ENCODE measurements around the gene COL9A3. TPM values are rescaled to one million over a fixed set of nuclear protein-coding genes. Genes with fewer than 3 reads are reported as not detected.

COL9A3 gene
- total RNA-seq, 1 donor from 2014 or later: 576 TPM

- DNase-seq (ENCODE audit: low spot score in 2 of 2, unreplicated experiment in 2 of 2): no peak
These were observed 71.0 kb downstream of the COL9A3 start for GRCh38 chr20:62887860-62888239.

GRCh38 chr20:62888406-62888805 lies 71.6 kb downstream of the COL9A3 start:
- no peak for DNase-seq (ENCODE audit: low spot score in 2 of 2, unreplicated experiment in 2 of 2)
- H3K27ac Mint-ChIP-seq: no peak overlapping the region
- no peak for TF ChIP-seq CTCF (IDR thresholded peaks at IDR 0.05; ENCODE audit: unreplicated experiment)
- H3K27me3 Mint-ChIP-seq (ENCODE audit: low read depth): no peaks in the 10 kb centered on the region
- no peak overlapping the region for H3K4me3 Mint-ChIP-seq
- peaks cover 7% of the 10 kb centered on the region for H3K4me1 Mint-ChIP-seq
- H3K36me3 Mint-ChIP-seq: peaks cover 37% of the 10 kb centered on the region
- no peaks in the 10 kb centered on the region for H3K9me3 Mint-ChIP-seq

More at GRCh38 chr20:62887860-62888239, 71.0 kb downstream of the COL9A3 start:
- Mint-ChIP-seq H3K4me3 (no peak overlapping the region), H3K27me3 (ENCODE audit: low read depth) (no peaks in the 10 kb centered on the region), H3K36me3 (peaks cover 35% of the 10 kb centered on the region), H3K27ac (no peak overlapping the region), H3K4me1 (peaks cover 7% of the 10 kb centered on the region), H3K9me3 (no peaks in the 10 kb centered on the region)
- TF ChIP-seq CTCF (IDR thresholded peaks at IDR 0.05; ENCODE audit: unreplicated experiment): no peak

GRCh38 chr20:62888910-62889309 lies 72.1 kb downstream of the COL9A3 start:
- H3K4me3 Mint-ChIP-seq: no peak overlapping the region
- H3K9me3 Mint-ChIP-seq: no peaks in the 10 kb centered on the region
- H3K27me3 Mint-ChIP-seq (ENCODE audit: low read depth): no peaks in the 10 kb centered on the region
- H3K4me1 Mint-ChIP-seq: peaks cover 7% of the 10 kb centered on the region
- no peak overlapping the region for H3K27ac Mint-ChIP-seq
- no peak for TF ChIP-seq CTCF (IDR thresholded peaks at IDR 0.05; ENCODE audit: unreplicated experiment)
- DNase-seq (ENCODE audit: low spot score in 2 of 2, unreplicated experiment in 2 of 2): no peak
- H3K36me3 Mint-ChIP-seq: peaks cover 39% of the 10 kb centered on the region

GRCh38 chr20:62889411-62889810 lies 72.6 kb downstream of the COL9A3 start:
- H3K4me1 Mint-ChIP-seq: peaks cover 7% of the 10 kb centered on the region
- no peaks in the 10 kb centered on the region for H3K27me3 Mint-ChIP-seq (ENCODE audit: low read depth)
- no peak overlapping the region for H3K27ac Mint-ChIP-seq
- H3K4me3 Mint-ChIP-seq: no peak overlapping the region
- DNase-seq (ENCODE audit: low spot score in 2 of 2, unreplicated experiment in 2 of 2): no peak
- TF ChIP-seq CTCF (IDR thresholded peaks at IDR 0.05; ENCODE audit: unreplicated experiment): no peak
- peaks cover 44% of the 10 kb centered on the region for H3K36me3 Mint-ChIP-seq
- no peaks in the 10 kb centered on the region for H3K9me3 Mint-ChIP-seq

- DNase-seq (ENCODE audit: low spot score in 2 of 2, unreplicated experiment in 2 of 2): no peak
- Mint-ChIP-seq H3K27me3 (ENCODE audit: low read depth) (no peaks in the 10 kb centered on the region), H3K4me1 (peaks cover 7% of the 10 kb centered on the region), H3K4me3 (no peak overlapping the region), H3K9me3 (no peaks in the 10 kb centered on the region), H3K36me3 (peaks cover 44% of the 10 kb centered on the region), H3K27ac (no peak overlapping the region)
- no peak for TF ChIP-seq CTCF (IDR thresholded peaks at IDR 0.05; ENCODE audit: unreplicated experiment)
These were observed 73.0 kb downstream of the COL9A3 start for GRCh38 chr20:62889871-62890270.

GRCh38 chr20:62890444-62890843 lies 73.6 kb downstream of the COL9A3 start:
- Mint-ChIP-seq H3K4me3 (no peak overlapping the region), H3K27me3 (ENCODE audit: low read depth) (no peaks in the 10 kb centered on the region), H3K9me3 (no peaks in the 10 kb centered on the region), H3K27ac (no peak overlapping the region), H3K4me1 (peaks cover 7% of the 10 kb centered on the region), H3K36me3 (peaks cover 44% of the 10 kb centered on the region)
- TF ChIP-seq CTCF (IDR thresholded peaks at IDR 0.05; ENCODE audit: unreplicated experiment): no peak
- DNase-seq (ENCODE audit: low spot score in 2 of 2, unreplicated experiment in 2 of 2): no peak

Data from mesothelial cell of epicardium (in vitro differentiated cells).